MCF 10A (cell line): ENCODE results near the gene SLX4IP. TPM values are rescaled to one million over a fixed set of nuclear protein-coding genes. Genes with fewer than 3 reads are reported as not detected.

Experiments used
- BruUV-seq: library from RNA; stranded (reverse); fragments of 400-500 nt; replicated peaks from 2 replicates; lab custom pipeline; 2021; lab: Mats Ljungman, UMichigan
- CTCF ChIA-PET: fragments of 300-600 bp; sonication (Branson Sonifier 250); formaldehyde crosslinking; extraction: SDS; loops from one replicate; lab custom pipeline; 2021; ENCODE audit warnings: antibody characterized with exemption, inconsistent platforms; lab: Yijun Ruan, JAX
- POLR2A ChIA-PET: fragments of 300-600, 350-650 bp; sonication (Branson Sonifier 250); formaldehyde crosslinking; extraction: SDS; loops from one replicate; lab custom pipeline; 2020; ENCODE audit warnings: antibody characterized with exemption, inconsistent platforms; lab: Yijun Ruan, JAX
- DNase-seq: peaks from one replicate; pipeline ENCODE4 v3.0.0-alpha.2; 2018; ENCODE audit not compliant: unreplicated experiment
- H3K27ac Mint-ChIP-seq: one replicate; pipeline ENCODE4 v1.8.0; 2022; ENCODE audit warnings: mild to moderate bottlenecking, low read depth, mixed read lengths; ENCODE audit not compliant: unreplicated experiment
- H3K27me3 Mint-ChIP-seq: one replicate; pipeline ENCODE4 v1.8.0; 2022; ENCODE audit warnings: mixed read lengths; ENCODE audit not compliant: insufficient read depth, unreplicated experiment
- H3K36me3 Mint-ChIP-seq: one replicate; pipeline ENCODE4 v1.8.0; 2022; ENCODE audit warnings: mild to moderate bottlenecking, moderate library complexity, mixed read lengths; ENCODE audit not compliant: insufficient read depth, unreplicated experiment
- H3K4me1 Mint-ChIP-seq: one replicate; pipeline ENCODE4 v1.8.0; 2022; ENCODE audit warnings: mixed read lengths; ENCODE audit not compliant: insufficient read depth, unreplicated experiment
- H3K4me3 Mint-ChIP-seq: one replicate; pipeline ENCODE4 v1.8.0; 2022; ENCODE audit warnings: mild to moderate bottlenecking, moderate library complexity, mixed read lengths; ENCODE audit not compliant: unreplicated experiment
- H3K9me3 Mint-ChIP-seq: one replicate; pipeline ENCODE4 v1.8.0; 2022; ENCODE audit warnings: mixed read lengths; ENCODE audit not compliant: unreplicated experiment
- intact Hi-C: fragments of 100-400 bp; cut with micrococcal nuclease; formaldehyde crosslinking; loops from 2 replicates; pipeline ENCODE4 v1.14.1; 2022
- total RNA-seq: library from RNA; stranded (reverse); gene quantifications from 2 replicates; pipeline ENCODE4 v1.2.3, GENCODE V29; 2022
- TF ChIP-seq, protein P1 (sequence below): fragments of 200-600 bp; IDR thresholded peaks from one replicate; pipeline ENCODE4 v1.8.0; 2022; ENCODE audit warnings: antibody characterized with exemption, mild to moderate bottlenecking; ENCODE audit not compliant: unreplicated experiment

The SLX4IP gene
- total RNA-seq, 1 experiment from 2014 or later, result 11.2 TPM

DNA sequence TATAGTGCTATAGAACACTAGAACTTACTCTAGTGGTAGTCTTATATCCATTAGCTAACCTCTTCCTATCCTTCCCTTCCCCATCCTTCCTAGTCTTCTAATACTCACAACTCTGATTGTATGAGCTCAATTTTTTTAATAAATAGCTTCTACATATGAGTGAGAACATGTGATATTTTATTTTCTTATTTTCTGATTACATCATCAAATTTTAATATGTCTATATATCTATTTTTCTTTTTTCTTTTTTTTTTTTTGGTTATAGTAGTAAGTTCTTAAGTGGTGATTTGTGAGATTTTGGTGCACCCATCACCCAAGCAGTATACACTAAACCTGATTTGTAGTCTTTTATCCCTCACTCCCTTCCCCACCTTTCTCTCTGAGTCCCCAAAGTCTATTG lies 126.2 kb downstream of the SLX4IP start:
- intact Hi-C loops, result no loop called here
- peaks cover 12% of the 10 kb centered on the region for H3K36me3 Mint-ChIP-seq
- peaks cover 18% of the 10 kb centered on the region for H3K4me1 Mint-ChIP-seq
- H3K9me3 Mint-ChIP-seq, result no peaks in the 10 kb centered on the region
- ChIA-PET POLR2A (interaction anchor here (1.4 to 1.7 kb wide), 2 partner anchors 18 to 74 kb away, joined by 5 read pairs; no protein-coding TSS in a partner anchor), CTCF (interaction anchor here (0.6 to 1.3 kb wide), 5 partner anchors 9 to 623 kb away, joined by 3 to 9 read pairs (median 4); no protein-coding TSS in a partner anchor)
- TF ChIP-seq, protein P1, sequence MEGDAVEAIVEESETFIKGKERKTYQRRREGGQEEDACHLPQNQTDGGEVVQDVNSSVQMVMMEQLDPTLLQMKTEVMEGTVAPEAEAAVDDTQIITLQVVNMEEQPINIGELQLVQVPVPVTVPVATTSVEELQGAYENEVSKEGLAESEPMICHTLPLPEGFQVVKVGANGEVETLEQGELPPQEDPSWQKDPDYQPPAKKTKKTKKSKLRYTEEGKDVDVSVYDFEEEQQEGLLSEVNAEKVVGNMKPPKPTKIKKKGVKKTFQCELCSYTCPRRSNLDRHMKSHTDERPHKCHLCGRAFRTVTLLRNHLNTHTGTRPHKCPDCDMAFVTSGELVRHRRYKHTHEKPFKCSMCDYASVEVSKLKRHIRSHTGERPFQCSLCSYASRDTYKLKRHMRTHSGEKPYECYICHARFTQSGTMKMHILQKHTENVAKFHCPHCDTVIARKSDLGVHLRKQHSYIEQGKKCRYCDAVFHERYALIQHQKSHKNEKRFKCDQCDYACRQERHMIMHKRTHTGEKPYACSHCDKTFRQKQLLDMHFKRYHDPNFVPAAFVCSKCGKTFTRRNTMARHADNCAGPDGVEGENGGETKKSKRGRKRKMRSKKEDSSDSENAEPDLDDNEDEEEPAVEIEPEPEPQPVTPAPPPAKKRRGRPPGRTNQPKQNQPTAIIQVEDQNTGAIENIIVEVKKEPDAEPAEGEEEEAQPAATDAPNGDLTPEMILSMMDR, result no peak
- no TSS peak for BruUV-seq
- H3K27ac Mint-ChIP-seq, result no peak overlapping the region
- no peak for DNase-seq
- H3K27me3 Mint-ChIP-seq, result no peaks in the 10 kb centered on the region
- H3K4me3 Mint-ChIP-seq, result no peak overlapping the region

DNA sequence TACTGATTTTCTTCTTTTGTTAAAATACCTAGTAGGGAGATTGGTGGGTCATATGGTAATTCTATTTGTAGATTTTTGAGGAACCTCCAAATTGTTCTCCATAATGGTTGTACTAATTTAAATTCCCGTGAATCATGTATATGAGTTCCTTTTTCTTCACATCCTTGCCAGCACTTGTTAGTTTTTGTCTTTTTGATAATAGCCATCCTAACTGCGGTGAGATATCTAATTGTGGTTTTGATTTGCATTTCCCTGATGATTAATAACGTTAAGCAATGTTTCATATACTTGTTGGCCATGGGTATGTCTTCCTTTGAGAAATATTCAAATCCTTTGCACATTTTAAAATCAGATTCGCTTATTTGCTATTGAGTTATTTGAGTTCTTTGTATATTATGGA lies 127.8 kb downstream of the SLX4IP start:
- no peak for DNase-seq
- Mint-ChIP-seq H3K36me3 (peaks cover 23% of the 10 kb centered on the region), H3K27me3 (no peaks in the 10 kb centered on the region), H3K4me3 (no peak overlapping the region), H3K27ac (no peak overlapping the region), H3K4me1 (peaks cover 12% of the 10 kb centered on the region), H3K9me3 (no peaks in the 10 kb centered on the region)
- intact Hi-C loops, result no loop called here
- POLR2A ChIA-PET, result no interaction called here
- CTCF ChIA-PET, result interaction anchor here (0.7 kb wide), 1 partner anchor 76 kb away, joined by 4 read pairs; no protein-coding TSS in a partner anchor
- BruUV-seq, result no TSS peak
- TF ChIP-seq, protein P1, result no peak

DNA sequence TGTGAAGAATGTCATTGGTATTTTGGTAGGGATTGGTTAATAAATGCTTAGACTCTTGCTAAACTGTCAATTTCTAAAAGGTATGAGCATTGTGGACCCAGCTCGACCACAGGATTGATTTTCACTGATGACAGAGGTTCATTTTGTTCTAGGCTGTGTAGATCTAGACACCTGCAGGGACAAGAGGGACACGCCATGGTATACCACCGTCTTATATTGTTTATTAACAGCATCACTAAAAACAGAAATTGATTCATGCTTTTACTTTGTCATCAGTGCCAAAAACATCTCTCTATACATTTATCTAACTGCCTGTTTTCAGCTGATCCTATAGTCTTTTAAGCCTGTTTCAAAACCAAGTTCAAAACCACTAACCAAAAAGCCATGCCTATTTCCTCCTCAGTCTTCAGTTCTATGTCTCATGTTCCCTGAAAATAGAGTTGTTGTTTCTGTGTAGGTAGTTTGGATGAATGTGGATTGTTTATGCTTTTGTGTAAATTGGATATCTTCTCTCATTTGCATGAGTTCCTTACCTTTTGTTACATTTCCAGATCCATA lies 128.9 kb downstream of the SLX4IP start:
- no peak for DNase-seq
- BruUV-seq, result no TSS peak
- Mint-ChIP-seq H3K4me1 (peaks cover 3% of the 10 kb centered on the region), H3K36me3 (peaks cover 23% of the 10 kb centered on the region), H3K4me3 (no peak overlapping the region), H3K27me3 (no peaks in the 10 kb centered on the region), H3K27ac (no peak overlapping the region), H3K9me3 (no peaks in the 10 kb centered on the region)
- ChIA-PET POLR2A (interaction anchor here (0.6 to 3.3 kb wide), 5 partner anchors 9 to 850 kb away, joined by 3 to 19 read pairs (median 3); no protein-coding TSS in a partner anchor), CTCF (no interaction called here)
- TF ChIP-seq, protein P1, result no peak
- intact Hi-C loops, result no loop called here

DNA sequence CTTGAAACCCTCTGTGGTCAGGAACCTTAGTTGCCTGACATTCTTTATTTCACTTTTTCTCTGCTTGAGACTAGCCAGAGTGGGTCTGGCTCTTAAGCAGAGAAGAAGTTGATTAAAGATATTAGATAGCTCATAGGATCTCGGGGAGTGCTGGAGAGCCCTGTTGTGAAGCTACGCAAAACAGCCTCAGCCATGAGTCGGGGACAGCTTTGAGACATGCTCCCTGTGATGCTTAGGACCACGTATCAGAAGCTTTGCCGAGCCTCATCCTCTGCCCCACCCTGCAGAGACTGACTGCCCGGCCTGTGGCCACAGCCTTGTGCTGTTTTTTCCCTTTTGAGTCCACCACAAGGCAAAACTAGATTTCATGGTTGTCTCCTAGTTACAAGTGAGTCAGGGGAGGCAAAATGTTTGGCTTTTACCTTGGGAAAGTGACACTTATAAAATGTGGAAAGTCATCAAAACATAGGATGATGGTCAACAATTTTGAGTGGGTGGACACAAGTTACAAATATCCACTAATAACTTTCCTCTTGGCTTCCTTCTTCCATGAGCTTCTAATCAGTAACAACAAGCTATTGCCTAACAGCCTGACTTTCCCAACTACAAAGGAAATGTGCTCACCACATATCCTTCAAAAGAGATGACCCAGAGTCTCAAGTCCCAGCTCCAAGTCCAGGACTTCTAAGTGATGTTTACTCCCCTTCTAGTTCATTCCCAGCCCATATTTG lies 130.3 kb downstream of the SLX4IP start:
- TF ChIP-seq, protein P1, result no peak
- DNase-seq, result peak; percentile 66
- intact Hi-C loops, result no loop called here
- Mint-ChIP-seq H3K36me3 (peaks cover 27% of the 10 kb centered on the region), H3K27ac (peak overlapping the region; percentile 57), H3K4me3 (no peak overlapping the region), H3K4me1 (no peaks in the 10 kb centered on the region), H3K27me3 (no peaks in the 10 kb centered on the region), H3K9me3 (no peaks in the 10 kb centered on the region)
- no TSS peak for BruUV-seq
- POLR2A ChIA-PET, result interaction anchor here (0.5 to 3.3 kb wide), 12 partner anchors 9 to 1186 kb away, joined by 3 to 19 read pairs (median 3); partner anchors contain the start of gene JAG1
- CTCF ChIA-PET, result interaction anchor here (0.7 to 1.3 kb wide), 6 partner anchors 7 to 622 kb away, joined by 3 to 5 read pairs (median 3); no protein-coding TSS in a partner anchor
